ENCODE measurements around the gene AMPH. TPM values are rescaled to one million over a fixed set of nuclear protein-coding genes. Genes with fewer than 3 reads are reported as not detected.

Gene AMPH
- total RNA-seq, 1 experiment from 2014 or later, result 14.0 TPM

- peak; percentile 66 for DNase-seq (ENCODE audit: low read depth)
Measured at GRCh38 chr7:38542156-38542555, 89.0 kb downstream of the AMPH start.

- peak; percentile 66 for DNase-seq (ENCODE audit: low read depth)
Measured at GRCh38 chr7:38541440-38541839, 89.7 kb downstream of the AMPH start.

- no peak for DNase-seq (ENCODE audit: low read depth)
Measured at GRCh38 chr7:38539477-38540081, 91.6 kb downstream of the AMPH start.

GRCh38 chr7:38535073-38535472 lies 96.1 kb downstream of the AMPH start:
- no peak for DNase-seq (ENCODE audit: low read depth)

- DNase-seq (ENCODE audit: low read depth), result no peak
Measured at GRCh38 chr7:38525857-38526256, 105.3 kb downstream of the AMPH start.

GRCh38 chr7:38524786-38525185 lies 106.4 kb downstream of the AMPH start:
- DNase-seq (ENCODE audit: low read depth), result peak; percentile 58

- no peak for DNase-seq (ENCODE audit: low read depth)
Measured at GRCh38 chr7:38520741-38521140, 110.4 kb downstream of the AMPH start.

- DNase-seq (ENCODE audit: low read depth), result no peak
Measured at GRCh38 chr7:38518541-38518940, 112.6 kb downstream of the AMPH start.

GRCh38 chr7:38512704-38513103 lies 118.5 kb downstream of the AMPH start:
- DNase-seq (ENCODE audit: low read depth), result no peak

GRCh38 chr7:38512291-38512690 lies 118.9 kb downstream of the AMPH start:
- DNase-seq (ENCODE audit: low read depth), result no peak

- no peak for DNase-seq (ENCODE audit: low read depth)
Measured at GRCh38 chr7:38507384-38507783, 123.8 kb downstream of the AMPH start.

- peak; percentile 67 for DNase-seq (ENCODE audit: low read depth)
Measured at GRCh38 chr7:38506756-38507155, 124.4 kb downstream of the AMPH start.

- no peak for DNase-seq (ENCODE audit: low read depth)
Measured at GRCh38 chr7:38506004-38506403, 125.2 kb downstream of the AMPH start.

GRCh38 chr7:38504684-38505083 lies 126.5 kb downstream of the AMPH start:
- no peak for DNase-seq (ENCODE audit: low read depth)

- DNase-seq (ENCODE audit: low read depth), result no peak
Measured at GRCh38 chr7:38502848-38503247, 128.3 kb downstream of the AMPH start.

- no peak for DNase-seq (ENCODE audit: low read depth)
Measured at GRCh38 chr7:38502289-38502688, 128.9 kb downstream of the AMPH start.

GRCh38 chr7:38492010-38492409 lies 139.2 kb downstream of the AMPH start:
- no peak for DNase-seq (ENCODE audit: low read depth)

- DNase-seq (ENCODE audit: low read depth), result no peak
Measured at GRCh38 chr7:38482521-38482920, 148.7 kb downstream of the AMPH start.

GRCh38 chr7:38481401-38481800 lies 149.8 kb downstream of the AMPH start:
- no peak for DNase-seq (ENCODE audit: low read depth)

- no peak for DNase-seq (ENCODE audit: low read depth)
Measured at GRCh38 chr7:38478404-38478803, 152.8 kb downstream of the AMPH start.

- DNase-seq (ENCODE audit: low read depth), result no peak
Measured at GRCh38 chr7:38477333-38477732, 153.8 kb downstream of the AMPH start.

GRCh38 chr7:38476764-38477163 lies 154.4 kb downstream of the AMPH start:
- no peak for DNase-seq (ENCODE audit: low read depth)

- peak; percentile 72 for DNase-seq (ENCODE audit: low read depth)
Measured at GRCh38 chr7:38465956-38466355, 165.2 kb downstream of the AMPH start.

Measured in Daoy (cell line).